Spleen (tissue), 7 donors: Measurements from ENCODE around the gene FSTL1.

Experiments
- POLR2A ChIP-seq, 3 donors: fragments of 450-650 bp; IDR thresholded peaks; one replicate each; pipeline ENCODE4 v1.5.1; 2017; ENCODE audit warnings: antibody characterized with exemption in 3 of 3, mild to moderate bottlenecking in 1 of 3
- POLR2AphosphoS5 ChIP-seq, 3 donors: sonication (generic); formaldehyde crosslinking; IDR thresholded peaks; one replicate each; pipeline ENCODE4 v1.5.1; 2017; ENCODE audit warnings: antibody characterized with exemption in 3 of 3
- TF ChIP-seq, protein P1 (sequence below), 11 experiments: fragments of 200-600 bp in 7 of 11; fragments of 450-650 bp in 4 of 11; sonication (generic) in 4 of 11; IDR thresholded peaks in 8 of 11; conservative IDR thresholded peaks in 3 of 11; 1 replicate in 7 of 11; 2 replicates in 4 of 11; pipeline versions ENCODE4 v1.4.0 to v1.8.0; 2016 to 2021; ENCODE audit warnings: antibody characterized with exemption in 11 of 11, inconsistent platforms in 4 of 11, mild to moderate bottlenecking in 1 of 11
- donor health status: DM: no; HTN: no; CAD: no; lungs with moderate emphysema.
- donor health status: DM: no; HTN: no; CAD: no.
- donor health status: DM: no; HTN: no; CAD: no.

- TF ChIP-seq POLR2A (IDR thresholded peaks at IDR 0.05), result no peak
- no peak for TF ChIP-seq POLR2AphosphoS5 (IDR thresholded peaks at IDR 0.05)
- TF ChIP-seq, protein P1, sequence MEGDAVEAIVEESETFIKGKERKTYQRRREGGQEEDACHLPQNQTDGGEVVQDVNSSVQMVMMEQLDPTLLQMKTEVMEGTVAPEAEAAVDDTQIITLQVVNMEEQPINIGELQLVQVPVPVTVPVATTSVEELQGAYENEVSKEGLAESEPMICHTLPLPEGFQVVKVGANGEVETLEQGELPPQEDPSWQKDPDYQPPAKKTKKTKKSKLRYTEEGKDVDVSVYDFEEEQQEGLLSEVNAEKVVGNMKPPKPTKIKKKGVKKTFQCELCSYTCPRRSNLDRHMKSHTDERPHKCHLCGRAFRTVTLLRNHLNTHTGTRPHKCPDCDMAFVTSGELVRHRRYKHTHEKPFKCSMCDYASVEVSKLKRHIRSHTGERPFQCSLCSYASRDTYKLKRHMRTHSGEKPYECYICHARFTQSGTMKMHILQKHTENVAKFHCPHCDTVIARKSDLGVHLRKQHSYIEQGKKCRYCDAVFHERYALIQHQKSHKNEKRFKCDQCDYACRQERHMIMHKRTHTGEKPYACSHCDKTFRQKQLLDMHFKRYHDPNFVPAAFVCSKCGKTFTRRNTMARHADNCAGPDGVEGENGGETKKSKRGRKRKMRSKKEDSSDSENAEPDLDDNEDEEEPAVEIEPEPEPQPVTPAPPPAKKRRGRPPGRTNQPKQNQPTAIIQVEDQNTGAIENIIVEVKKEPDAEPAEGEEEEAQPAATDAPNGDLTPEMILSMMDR (IDR thresholded peaks at IDR 0.05 in 8 of 11, conservative IDR thresholded peaks at IDR 0.05 in 3 of 11), result no peak
Observed at GRCh38 chr3:120470870-120471269, 20.1 kb upstream of the FSTL1 start.
